ENCODE measurements around the gene TMED10. TPM values are rescaled to one million over a fixed set of nuclear protein-coding genes. Genes with fewer than 3 reads are reported as not detected.

The TMED10 gene
- total and polyA plus RNA-seq, 2 donors (not counting 1 experiment from before 2014, with no cell fraction given), result 223 to 333 TPM

DNA sequence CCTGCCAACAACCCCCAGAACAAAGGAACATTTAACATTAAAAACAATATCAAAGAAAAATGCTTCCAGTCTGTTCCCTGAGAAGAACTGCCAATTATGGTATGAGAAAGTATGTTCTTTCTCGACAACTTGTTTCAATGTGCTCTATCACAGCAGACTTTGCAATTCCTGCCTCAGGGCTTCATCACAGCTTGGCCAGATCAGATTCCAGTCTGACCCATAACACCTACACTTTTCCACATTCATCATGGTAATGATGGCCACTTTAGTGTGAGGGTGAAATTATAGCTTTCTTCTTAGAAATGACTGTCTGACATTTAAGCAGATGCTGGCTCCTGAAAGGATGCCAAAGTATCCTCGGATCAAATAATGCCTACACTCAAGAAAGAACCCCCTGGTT is 66.5 kb downstream of the TMED10 start:
- no peak for DNase-seq (ENCODE audit: low read depth in 2 of 2)
- no peaks in the 10 kb centered on the region for H4K20me1 ChIP-seq (ENCODE audit: control insufficient read depth, extremely low read depth, insufficient read depth, low read length)
- TF ChIP-seq, protein P1, sequence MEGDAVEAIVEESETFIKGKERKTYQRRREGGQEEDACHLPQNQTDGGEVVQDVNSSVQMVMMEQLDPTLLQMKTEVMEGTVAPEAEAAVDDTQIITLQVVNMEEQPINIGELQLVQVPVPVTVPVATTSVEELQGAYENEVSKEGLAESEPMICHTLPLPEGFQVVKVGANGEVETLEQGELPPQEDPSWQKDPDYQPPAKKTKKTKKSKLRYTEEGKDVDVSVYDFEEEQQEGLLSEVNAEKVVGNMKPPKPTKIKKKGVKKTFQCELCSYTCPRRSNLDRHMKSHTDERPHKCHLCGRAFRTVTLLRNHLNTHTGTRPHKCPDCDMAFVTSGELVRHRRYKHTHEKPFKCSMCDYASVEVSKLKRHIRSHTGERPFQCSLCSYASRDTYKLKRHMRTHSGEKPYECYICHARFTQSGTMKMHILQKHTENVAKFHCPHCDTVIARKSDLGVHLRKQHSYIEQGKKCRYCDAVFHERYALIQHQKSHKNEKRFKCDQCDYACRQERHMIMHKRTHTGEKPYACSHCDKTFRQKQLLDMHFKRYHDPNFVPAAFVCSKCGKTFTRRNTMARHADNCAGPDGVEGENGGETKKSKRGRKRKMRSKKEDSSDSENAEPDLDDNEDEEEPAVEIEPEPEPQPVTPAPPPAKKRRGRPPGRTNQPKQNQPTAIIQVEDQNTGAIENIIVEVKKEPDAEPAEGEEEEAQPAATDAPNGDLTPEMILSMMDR (conservative IDR thresholded peaks at IDR 0.05 in 1 of 2, IDR thresholded peaks at IDR 0.05 in 1 of 2; ENCODE audit: low read depth in 1 of 2, low read length in 2 of 2), result no peak
- TF ChIP-seq EZH2 (IDR thresholded peaks at IDR 0.05; ENCODE audit: low read length, missing control alignments), result no peak
- H3K36me3 ChIP-seq (ENCODE audit: control insufficient read depth, insufficient read depth, low read length), result peaks cover 15% of the 10 kb centered on the region
- H2AFZ ChIP-seq (ENCODE audit: low read length), result no peak overlapping the region
- H3K4me1 ChIP-seq (ENCODE audit: control insufficient read depth, extremely low read depth, insufficient read depth, low read length), result no peaks in the 10 kb centered on the region
- no peak overlapping the region for H3K9ac ChIP-seq (ENCODE audit: insufficient read depth, low read length)
- H3K4me2 ChIP-seq (ENCODE audit: extremely low read depth, insufficient read depth, low read length), result no peak overlapping the region
- no peaks in the 10 kb centered on the region for H3K9me3 ChIP-seq (ENCODE audit: control insufficient read depth, insufficient read depth, low read depth, low read length)
- H3K27me3 ChIP-seq (ENCODE audit: control insufficient read depth, insufficient read depth, low read length), result no peaks in the 10 kb centered on the region
- H3K27ac ChIP-seq (ENCODE audit: insufficient read depth, low read length), result no peak overlapping the region
- H3K4me3 ChIP-seq (replicated peaks in 1 of 4; ENCODE audit: control extremely low read depth in 1 of 4, insufficient read depth in 1 of 4, low read depth in 3 of 4, low read length in 4 of 4), result no peak overlapping the region
- no peaks in the 10 kb centered on the region for H3K79me2 ChIP-seq (ENCODE audit: control insufficient read depth, insufficient read depth, low read length)

DNA sequence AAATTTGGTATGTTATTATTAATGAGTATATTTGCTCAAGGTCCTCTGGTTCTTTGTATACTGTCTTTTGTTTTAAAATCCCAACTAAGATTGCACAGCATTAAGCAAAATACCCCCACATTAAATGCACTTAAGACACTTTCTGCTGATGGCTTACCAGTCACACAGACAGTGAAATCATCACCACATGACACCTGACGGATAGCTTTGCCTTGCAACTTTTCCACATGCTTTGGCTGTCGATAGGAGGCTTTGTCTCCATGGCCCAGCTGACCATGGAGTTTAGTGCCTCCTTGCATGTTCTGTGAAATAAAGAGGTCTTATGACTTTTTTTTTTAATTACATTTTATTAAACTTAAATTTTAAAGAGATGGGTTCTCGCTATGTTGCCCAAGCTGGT is 69.2 kb downstream of the TMED10 start:
- H2AFZ ChIP-seq (ENCODE audit: low read length), result no peak overlapping the region
- no peak overlapping the region for H3K27ac ChIP-seq (ENCODE audit: insufficient read depth, low read length)
- DNase-seq (ENCODE audit: low read depth in 2 of 2), result no peak
- no peaks in the 10 kb centered on the region for H3K9me3 ChIP-seq (ENCODE audit: control insufficient read depth, insufficient read depth, low read depth, low read length)
- no peak overlapping the region for H3K4me2 ChIP-seq (ENCODE audit: extremely low read depth, insufficient read depth, low read length)
- no peak overlapping the region for H3K4me3 ChIP-seq (replicated peaks in 1 of 4; ENCODE audit: control extremely low read depth in 1 of 4, insufficient read depth in 1 of 4, low read depth in 3 of 4, low read length in 4 of 4)
- H3K27me3 ChIP-seq (ENCODE audit: control insufficient read depth, insufficient read depth, low read length), result no peaks in the 10 kb centered on the region
- no peaks in the 10 kb centered on the region for H4K20me1 ChIP-seq (ENCODE audit: control insufficient read depth, extremely low read depth, insufficient read depth, low read length)
- H3K36me3 ChIP-seq (ENCODE audit: control insufficient read depth, insufficient read depth, low read length), result peaks cover 10% of the 10 kb centered on the region
- H3K4me1 ChIP-seq (ENCODE audit: control insufficient read depth, extremely low read depth, insufficient read depth, low read length), result no peaks in the 10 kb centered on the region
- no peak overlapping the region for H3K9ac ChIP-seq (ENCODE audit: insufficient read depth, low read length)
- H3K79me2 ChIP-seq (ENCODE audit: control insufficient read depth, insufficient read depth, low read length), result no peaks in the 10 kb centered on the region
- TF ChIP-seq EZH2 (IDR thresholded peaks at IDR 0.05; ENCODE audit: low read length, missing control alignments), result no peak
- TF ChIP-seq, protein P1 (conservative IDR thresholded peaks at IDR 0.05 in 1 of 2, IDR thresholded peaks at IDR 0.05 in 1 of 2; ENCODE audit: low read depth in 1 of 2, low read length in 2 of 2), result no peak

DNA sequence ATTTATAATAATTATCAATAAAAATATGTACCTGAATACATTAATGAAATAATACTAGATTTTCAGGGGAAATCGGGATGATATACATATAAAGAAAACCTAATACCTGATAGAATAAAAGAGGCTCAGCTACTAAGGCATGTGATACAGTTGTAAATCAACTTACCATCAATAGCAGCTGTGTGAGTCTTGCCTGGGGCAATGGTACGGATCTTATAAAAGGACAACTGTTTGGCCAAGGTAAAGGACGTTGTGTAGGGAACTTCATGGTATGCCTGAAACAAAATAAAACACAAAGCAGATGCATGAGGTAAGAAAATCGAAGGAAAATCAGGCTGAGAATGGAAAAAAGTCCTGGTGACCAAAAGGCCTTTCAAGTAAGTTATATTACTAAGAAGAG is 74.9 kb downstream of the TMED10 start:
- TF ChIP-seq, protein P1 (conservative IDR thresholded peaks at IDR 0.05 in 1 of 2, IDR thresholded peaks at IDR 0.05 in 1 of 2; ENCODE audit: low read depth in 1 of 2, low read length in 2 of 2), result no peak
- no peak for TF ChIP-seq EZH2 (IDR thresholded peaks at IDR 0.05; ENCODE audit: low read length, missing control alignments)
- Histone ChIP-seq H4K20me1 (ENCODE audit: control insufficient read depth, extremely low read depth, insufficient read depth, low read length) (no peaks in the 10 kb centered on the region), H3K36me3 (ENCODE audit: control insufficient read depth, insufficient read depth, low read length) (peaks cover 5% of the 10 kb centered on the region), H3K9ac (ENCODE audit: insufficient read depth, low read length) (no peak overlapping the region), H3K27me3 (ENCODE audit: control insufficient read depth, insufficient read depth, low read length) (no peaks in the 10 kb centered on the region), H3K27ac (ENCODE audit: insufficient read depth, low read length) (no peak overlapping the region), H2AFZ (ENCODE audit: low read length) (no peak overlapping the region), H3K79me2 (ENCODE audit: control insufficient read depth, insufficient read depth, low read length) (no peaks in the 10 kb centered on the region), H3K4me3 (replicated peaks in 1 of 4; ENCODE audit: control extremely low read depth in 1 of 4, insufficient read depth in 1 of 4, low read depth in 3 of 4, low read length in 4 of 4) (no peak overlapping the region), H3K4me2 (ENCODE audit: extremely low read depth, insufficient read depth, low read length) (no peak overlapping the region), H3K4me1 (ENCODE audit: control insufficient read depth, extremely low read depth, insufficient read depth, low read length) (no peaks in the 10 kb centered on the region), H3K9me3 (ENCODE audit: control insufficient read depth, insufficient read depth, low read depth, low read length) (no peaks in the 10 kb centered on the region)
- no peak for DNase-seq (ENCODE audit: low read depth in 2 of 2)
